Mesendoderm (in vitro differentiated cells): ENCODE measurements around the gene MCL1. TPM values are rescaled to one million over a fixed set of nuclear protein-coding genes. Genes with fewer than 3 reads are reported as not detected.
"Not testable (repeated sequence)": the region's sequence is repeated elsewhere in the genome, so short reads cannot be mapped to it uniquely, and the experiment has no call there.

ENCODE experiments used
- DNase-seq: peaks from one replicate; pipeline ENCODE4 v3.0.0; 2013
- H2AK5ac ChIP-seq: 2 replicates; pipeline ENCODE4 v1.6.1; 2013; ENCODE audit warnings: low read length, inconsistent platforms
- H2BK120ac ChIP-seq: 2 replicates; pipeline ENCODE4 v1.6.1; 2013; ENCODE audit warnings: low read depth, mild to moderate bottlenecking, low read length, moderate library complexity, mixed read lengths
- H2BK15ac ChIP-seq: replicated peaks from 2 replicates; pipeline ENCODE4 v1.6.1; 2013; ENCODE audit warnings: low read depth, mild to moderate bottlenecking, moderate library complexity
- H2BK5ac ChIP-seq: 2 replicates; pipeline ENCODE4 v1.6.1; 2013; ENCODE audit warnings: low read length, inconsistent platforms
- H3K18ac ChIP-seq: 2 replicates; pipeline ENCODE4 v1.6.1; 2013; ENCODE audit warnings: mild to moderate bottlenecking, low read length, mixed read lengths
- H3K23ac ChIP-seq: one replicate; pipeline ENCODE4 v1.6.1; 2013; ENCODE audit warnings: low read length
- H3K27ac ChIP-seq: 2 replicates; pipeline ENCODE4 v1.5.1; 2013; ENCODE audit warnings: low read depth, mild to moderate bottlenecking, inconsistent platforms, low read length, moderate library complexity
- H3K27me3 ChIP-seq: 2 replicates; pipeline ENCODE4 v1.6.1; 2013; ENCODE audit warnings: low read length, control low read depth, mild to moderate bottlenecking, inconsistent platforms; ENCODE audit not compliant: insufficient read depth, poor library complexity
- H3K36me3 ChIP-seq: 2 replicates; pipeline ENCODE4 v1.6.1; 2013; ENCODE audit warnings: low read length, inconsistent platforms; ENCODE audit not compliant: control insufficient read depth, insufficient read depth
- H3K4ac ChIP-seq: one replicate; pipeline ENCODE4 v1.6.1; 2013; ENCODE audit warnings: low read depth, mild to moderate bottlenecking, low read length, moderate library complexity
- H3K4me1 ChIP-seq: 2 replicates; pipeline ENCODE4 v1.6.1; 2013; ENCODE audit warnings: low read depth, low read length, inconsistent platforms; ENCODE audit not compliant: control insufficient read depth
- H3K4me2 ChIP-seq: 2 replicates; pipeline ENCODE4 v1.6.1; 2013; ENCODE audit warnings: low read length
- H3K4me3 ChIP-seq: 2 replicates; pipeline ENCODE4 v1.5.1; 2013; ENCODE audit warnings: mild to moderate bottlenecking, low read length
- H3K56ac ChIP-seq: one replicate; pipeline ENCODE4 v1.6.1; 2013; ENCODE audit warnings: low read length
- H3K79me1 ChIP-seq: 2 replicates; pipeline ENCODE4 v1.6.1; 2013; ENCODE audit warnings: low read length, inconsistent platforms
- H3K79me2 ChIP-seq: 2 replicates; pipeline ENCODE4 v1.6.1; 2013; ENCODE audit warnings: mild to moderate bottlenecking, low read length; ENCODE audit not compliant: control insufficient read depth, insufficient read depth
- H3K9ac ChIP-seq: 2 replicates; pipeline ENCODE4 v1.6.1; 2013; ENCODE audit warnings: low read length, inconsistent platforms
- H4K5ac ChIP-seq: one replicate; pipeline ENCODE4 v1.6.1; 2013; ENCODE audit warnings: low read length
- H4K8ac ChIP-seq: one replicate; pipeline ENCODE4 v1.6.1; 2013; ENCODE audit warnings: low read depth, mild to moderate bottlenecking, control low read depth, low read length, moderate library complexity
- WGBS: extraction: QIAGEN DNeasy Blood & Tissue Kit; methylation state at CpG from one replicate; pipeline ENCODE4 v1.1.7; 2013; ENCODE audit warnings: low lambda C conversion rate, missing lambda C conversion rate; ENCODE audit not compliant: insufficient coverage; ENCODE audit errors: extremely low coverage; 5-methylcytosine and 5-hydroxymethylcytosine counted together
- polyA plus RNA-seq, 2 experiments: library from polyadenylated mRNA; stranded (reverse); fragments of 200-250 nt; gene quantifications; one replicate each; pipeline ENCODE4 v1.2.3, GENCODE V29; 2013

MCL1 gene
- 146 TPM for polyA plus RNA-seq (2013, experiment 1 of 2)
- 147 TPM for polyA plus RNA-seq (2013, experiment 2 of 2)

GRCh38 chr1:150579110-150579944 lies at the start of gene MCL1:
MCL1 (minus strand) TSS chr1:150579610; CDS start chr1:150579530, 80 bp downstream.
- H2AK5ac ChIP-seq = peak within 1 kb of the TSS; percentile 95
- DNase-seq = peak; percentile 99
- H3K27ac ChIP-seq = peak within 1 kb of the TSS; percentile 100
- H3K4me3 ChIP-seq = peak within 1 kb of the TSS; percentile 100
- H2BK120ac ChIP-seq = peak within 1 kb of the TSS; percentile 74
- peak within 1 kb of the TSS; percentile 12 for H2BK15ac ChIP-seq
- H3K4me2 ChIP-seq = peak within 1 kb of the TSS; percentile 73
- no peaks in the 10 kb centered on the region for H3K27me3 ChIP-seq
- H4K5ac ChIP-seq = peak within 1 kb of the TSS; percentile 0
- peaks cover 11% of the 10 kb centered on the region for H3K36me3 ChIP-seq
- peak within 1 kb of the TSS; percentile 100 for H3K56ac ChIP-seq
- peak within 1 kb of the TSS; percentile 97 for H4K8ac ChIP-seq
- peak within 1 kb of the TSS; percentile 100 for H3K9ac ChIP-seq
- H3K4ac ChIP-seq = peak within 1 kb of the TSS; percentile 99
- peak within 1 kb of the TSS; percentile 99 for H3K18ac ChIP-seq
- H3K79me1 ChIP-seq = peaks cover 2% of the 10 kb centered on the region
- WGBS = no CpG with 5 or more reads among the region's 94 CpGs
- peaks cover 4% of the 10 kb centered on the region for H3K4me1 ChIP-seq
- H3K23ac ChIP-seq = peak within 1 kb of the TSS; percentile 100
- peaks cover 46% of the 10 kb centered on the region for H3K79me2 ChIP-seq
- peak within 1 kb of the TSS; percentile 99 for H2BK5ac ChIP-seq

- H3K9ac ChIP-seq = peak overlapping the region; percentile 90
- H2AK5ac ChIP-seq = no peak overlapping the region
- no peak overlapping the region for H3K18ac ChIP-seq
- H4K5ac ChIP-seq = no peak overlapping the region
- no peak overlapping the region for H2BK120ac ChIP-seq
- H3K36me3 ChIP-seq = peaks cover 8% of the 10 kb centered on the region
- peaks cover 1% of the 10 kb centered on the region for H3K4me1 ChIP-seq
- no CpG with 5 or more reads among the region's 9 CpGs for WGBS
- peak overlapping the region; percentile 19 for H3K27ac ChIP-seq
- no peak for DNase-seq
- no peak overlapping the region for H3K23ac ChIP-seq
- H3K4me2 ChIP-seq = peak overlapping the region; percentile 95
- peaks cover 29% of the 10 kb centered on the region for H3K79me2 ChIP-seq
- H2BK5ac ChIP-seq = peak overlapping the region; percentile 57
- no peak overlapping the region for H4K8ac ChIP-seq
- peak overlapping the region; percentile 88 for H3K56ac ChIP-seq
- H3K4ac ChIP-seq = peak overlapping the region; percentile 10
- H2BK15ac ChIP-seq = no peak overlapping the region
- no peaks in the 10 kb centered on the region for H3K27me3 ChIP-seq
- H3K4me3 ChIP-seq = peak overlapping the region; percentile 84
- peaks cover 11% of the 10 kb centered on the region for H3K79me1 ChIP-seq
Observed at GRCh38 chr1:150628766-150629114, 49.3 kb upstream of the MCL1 start.

GRCh38 chr1:150627826-150628410 lies 48.5 kb upstream of the MCL1 start:
- DNase-seq = no peak
- peak overlapping the region; percentile 33 for H3K27ac ChIP-seq

GRCh38 chr1:150626150-150626549 lies 46.7 kb upstream of the MCL1 start:
- H2BK5ac ChIP-seq = no peak overlapping the region
- H3K56ac ChIP-seq = peak overlapping the region; percentile 40
- H3K79me1 ChIP-seq = peaks cover 11% of the 10 kb centered on the region
- H4K8ac ChIP-seq = no peak overlapping the region
- no peak overlapping the region for H2BK120ac ChIP-seq
- no peak overlapping the region for H3K27ac ChIP-seq
- no peak overlapping the region for H3K18ac ChIP-seq
- H3K4me1 ChIP-seq = peaks cover 1% of the 10 kb centered on the region
- no peak overlapping the region for H3K4ac ChIP-seq
- H2BK15ac ChIP-seq = no peak overlapping the region
- no peaks in the 10 kb centered on the region for H3K27me3 ChIP-seq
- no peak overlapping the region for H3K4me2 ChIP-seq
- H2AK5ac ChIP-seq = no peak overlapping the region
- H3K79me2 ChIP-seq = peaks cover 29% of the 10 kb centered on the region
- peaks cover 9% of the 10 kb centered on the region for H3K36me3 ChIP-seq
- WGBS = no CpG with 5 or more reads among the region's 2 CpGs
- no peak for DNase-seq
- H3K4me3 ChIP-seq = no peak overlapping the region
- no peak overlapping the region for H3K23ac ChIP-seq
- no peak overlapping the region for H4K5ac ChIP-seq
- peak overlapping the region; percentile 31 for H3K9ac ChIP-seq

More at GRCh38 chr1:150627826-150628410, 48.5 kb upstream of the MCL1 start:
- Histone ChIP-seq H3K4me3 (no peak overlapping the region), H3K4me2 (peak overlapping the region; percentile 53), H4K8ac (no peak overlapping the region), H2BK5ac (no peak overlapping the region), H3K4me1 (peaks cover 1% of the 10 kb centered on the region), H3K18ac (no peak overlapping the region), H3K27me3 (no peaks in the 10 kb centered on the region), H3K56ac (peak overlapping the region; percentile 88), H4K5ac (no peak overlapping the region), H2AK5ac (no peak overlapping the region), H3K4ac (no peak overlapping the region), H3K79me2 (peaks cover 29% of the 10 kb centered on the region), H3K9ac (peak overlapping the region; percentile 90), H2BK120ac (no peak overlapping the region), H3K23ac (no peak overlapping the region), H2BK15ac (no peak overlapping the region), H3K36me3 (peaks cover 9% of the 10 kb centered on the region), H3K79me1 (peaks cover 11% of the 10 kb centered on the region)
- WGBS = no CpG with 5 or more reads among the region's 5 CpGs

- no CpG with 5 or more reads among the region's 1 CpG for WGBS
- not testable (repeated sequence) for H3K4me3 ChIP-seq, H3K27ac ChIP-seq, H3K4ac ChIP-seq, H2BK5ac ChIP-seq, H3K56ac ChIP-seq, H2AK5ac ChIP-seq, H3K9ac ChIP-seq, H4K5ac ChIP-seq, H3K27me3 ChIP-seq, H4K8ac ChIP-seq, H3K18ac ChIP-seq, H3K4me1 ChIP-seq, DNase-seq, H3K4me2 ChIP-seq, H2BK120ac ChIP-seq, H2BK15ac ChIP-seq, H3K23ac ChIP-seq
- Histone ChIP-seq H3K36me3 (peaks cover 12% of the 10 kb centered on the region), H3K79me1 (peaks cover 11% of the 10 kb centered on the region), H3K79me2 (peaks cover 26% of the 10 kb centered on the region)
Observed at GRCh38 chr1:150624546-150624945, 45.1 kb upstream of the MCL1 start.
